Measurements from ENCODE around the gene SUSD6. TPM values are rescaled to one million over a fixed set of nuclear protein-coding genes. Genes with fewer than 3 reads are reported as not detected.
A peak's percentile ranks its signal among the peaks of the same experiment; 100 is the strongest.

The SUSD6 gene
- total RNA-seq, 1 experiment from 2014 or later = 3.7 TPM

- peak overlapping the region; percentile 78 to 89 for H3K4me3 Mint-ChIP-seq
- H3K27me3 Mint-ChIP-seq (ENCODE audit: low read depth) = peaks cover 25% of the 10 kb centered on the region
- Histone ChIP-seq H3K4ac (ENCODE audit: low read depth, low read length) (no peak overlapping the region), H2BK12ac (ENCODE audit: insufficient read length, low read depth, low read length) (no peak overlapping the region), H3T11ph (ENCODE audit: low read length) (no peak overlapping the region), H4K20me1 (ENCODE audit: control insufficient read depth, insufficient read depth, insufficient read length) (no peaks in the 10 kb centered on the region), H2BK20ac (ENCODE audit: low read depth, low read length, poor library complexity, severe bottlenecking) (no peak overlapping the region), H3K56ac (ENCODE audit: insufficient read length, low read depth, low read length) (no peak overlapping the region), H2AK5ac (ENCODE audit: insufficient read length, low read length) (no peak overlapping the region), H3K23me2 (ENCODE audit: insufficient read length, low read depth, low read length, poor library complexity, severe bottlenecking) (peaks cover 3% of the 10 kb centered on the region), H4K8ac (replicated peaks; ENCODE audit: insufficient read length, low read depth, low read length) (no peak overlapping the region), H3K27me3 (ENCODE audit: insufficient read depth, low read length) (peaks cover 12% of the 10 kb centered on the region; the same call in 1 of the 2 replicates), H3K18ac (ENCODE audit: insufficient read length, low read depth, low read length) (no peak overlapping the region), H2BK5ac (ENCODE audit: insufficient read length, low read length) (no peak overlapping the region), H3K79me1 (ENCODE audit: insufficient read depth, low read depth, low read length, poor library complexity, severe bottlenecking) (no peaks in the 10 kb centered on the region), H3K9ac (ENCODE audit: extremely low read depth, insufficient read length, low read length) (no peak overlapping the region), H2BK120ac (ENCODE audit: low read depth, low read length, poor library complexity, severe bottlenecking) (peak overlapping the region; percentile 7), H3K4me2 (ENCODE audit: insufficient read depth, insufficient read length, low read length) (peak overlapping the region; percentile 69), H2AFZ (ENCODE audit: low read length) (no peak overlapping the region), H3K9me3 (ENCODE audit: control insufficient read depth, low read depth, low read length) (no peaks in the 10 kb centered on the region), H2BK15ac (ENCODE audit: low read depth, low read length) (no peak overlapping the region), H4K5ac (ENCODE audit: insufficient read length, low read depth, low read length) (no peak overlapping the region), H3K4me1 (ENCODE audit: insufficient read depth, low read length) (no peaks in the 10 kb centered on the region), H3K27ac (ENCODE audit: insufficient read length, low read depth, low read length) (no peak overlapping the region), H4K91ac (ENCODE audit: insufficient read length, low read depth, low read length) (no peak overlapping the region), H3K14ac (ENCODE audit: insufficient read depth, low read length) (no peak overlapping the region), H3K23ac (ENCODE audit: insufficient read length, low read depth, low read length) (no peak overlapping the region), H3K79me2 (ENCODE audit: insufficient read depth, low read length) (no peaks in the 10 kb centered on the region)
- H3K36me3 Mint-ChIP-seq (ENCODE audit: insufficient read depth in 1 of 3, low read depth in 3 of 3) = peaks cover 15 to 30% (median 19%) of the 10 kb centered on the region in 3 experiments
- H3K4me1 Mint-ChIP-seq = peaks cover 4 to 6% of the 10 kb centered on the region in 2 experiments
- peaks cover 0 to 2% of the 10 kb centered on the region in 2 experiments; a peak in 1 of 5 replicates for H3K9me3 Mint-ChIP-seq
- no CpG with 5 or more reads among the region's 15 CpGs for WGBS (ENCODE audit: extremely low coverage, insufficient read length, low lambda C conversion rate)
- peak; percentile 53 for DNase-seq
- peak overlapping the region in 2 of 3 experiments; percentile 76 to 91; a peak in 4 of 7 replicates for H3K27ac Mint-ChIP-seq
- TF ChIP-seq, protein P1, sequence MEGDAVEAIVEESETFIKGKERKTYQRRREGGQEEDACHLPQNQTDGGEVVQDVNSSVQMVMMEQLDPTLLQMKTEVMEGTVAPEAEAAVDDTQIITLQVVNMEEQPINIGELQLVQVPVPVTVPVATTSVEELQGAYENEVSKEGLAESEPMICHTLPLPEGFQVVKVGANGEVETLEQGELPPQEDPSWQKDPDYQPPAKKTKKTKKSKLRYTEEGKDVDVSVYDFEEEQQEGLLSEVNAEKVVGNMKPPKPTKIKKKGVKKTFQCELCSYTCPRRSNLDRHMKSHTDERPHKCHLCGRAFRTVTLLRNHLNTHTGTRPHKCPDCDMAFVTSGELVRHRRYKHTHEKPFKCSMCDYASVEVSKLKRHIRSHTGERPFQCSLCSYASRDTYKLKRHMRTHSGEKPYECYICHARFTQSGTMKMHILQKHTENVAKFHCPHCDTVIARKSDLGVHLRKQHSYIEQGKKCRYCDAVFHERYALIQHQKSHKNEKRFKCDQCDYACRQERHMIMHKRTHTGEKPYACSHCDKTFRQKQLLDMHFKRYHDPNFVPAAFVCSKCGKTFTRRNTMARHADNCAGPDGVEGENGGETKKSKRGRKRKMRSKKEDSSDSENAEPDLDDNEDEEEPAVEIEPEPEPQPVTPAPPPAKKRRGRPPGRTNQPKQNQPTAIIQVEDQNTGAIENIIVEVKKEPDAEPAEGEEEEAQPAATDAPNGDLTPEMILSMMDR (conservative IDR thresholded peaks at IDR 0.05) = no peak
These were observed 37.5 kb upstream of the SUSD6 start for GRCh38 chr14:69573831-69574262.
